Adrenal gland (tissue), 12 donors: ENCODE measurements around the gene PXN. TPM values are rescaled to one million over a fixed set of nuclear protein-coding genes. Genes with fewer than 3 reads are reported as not detected.

ENCODE experiments used
- DNase-seq, 7 donors: peaks; one replicate each; pipeline ENCODE4 v3.0.0-alpha.2; 2019 to 2020
- H3K27ac ChIP-seq, 5 donors: fragments of 200-600 bp; sonication (generic) in 4 of 5; 1 replicate in 3 of 5; 2 replicates in 2 of 5; pipeline versions ENCODE4 v1.5.1 to v1.8.0; 2016 to 2020; ENCODE audit warnings: mild to moderate bottlenecking in 1 of 5
- H3K27me3 ChIP-seq: fragments of 200-600 bp; 2 replicates; pipeline ENCODE4 v1.8.0; 2021
- H3K36me3 ChIP-seq, 2 donors: fragments of 200-600 bp; replicated peaks in 1 of 2; 1 replicate in 1 of 2; 2 replicates in 1 of 2; pipeline versions ENCODE4 v1.5.1 to v1.8.0; 2018 to 2022
- H3K4me1 ChIP-seq, 2 donors: fragments of 200-600 bp; replicated peaks in 1 of 2; 1 replicate in 1 of 2; 2 replicates in 1 of 2; pipeline versions ENCODE4 v1.5.1 to v1.8.0; 2018 to 2021
- H3K4me3 ChIP-seq, 4 donors: fragments of 200-600 bp; sonication (generic) in 3 of 4; one replicate each; pipeline ENCODE4 v1.5.1; 2016 to 2018
- H3K9me3 ChIP-seq, 3 donors: fragments of 200-600 bp; sonication (generic) in 1 of 3; replicated peaks in 1 of 3; 1 replicate in 2 of 3; 2 replicates in 1 of 3; pipeline versions ENCODE4 v1.5.1 to v1.8.0; 2016 to 2021
- POLR2A ChIP-seq, 2 donors: fragments of 450-650 bp; IDR thresholded peaks; one replicate each; pipeline ENCODE4 v1.6.1; 2017; ENCODE audit warnings: antibody characterized with exemption in 2 of 2, mild to moderate bottlenecking in 2 of 2, moderate library complexity in 1 of 2
- WGBS, 4 donors: extraction: QIAGEN DNeasy Blood & Tissue Kit in 2 of 4; methylation state at CpG; one replicate each; pipeline versions ENCODE4 v1.1.5 to v1.1.7; 2013 to 2017; 5-methylcytosine and 5-hydroxymethylcytosine counted together
- intact Hi-C, 2 donors: fragments of 100-400 bp; cut with DNase I; formaldehyde crosslinking; loops; one replicate each; pipeline versions ENCODE4 v1.14.1 to v1.15.0; 2022 to 2023
- polyA plus RNA-seq, 3 donors: library from polyadenylated mRNA; stranded (reverse); fragments of 200-250 nt in 2 of 3; fragments of 350-450 nt in 1 of 3; fragmentation: Illumina TruSeq in 1 of 3; extraction: RNeasy Lipid Tissue Mini Kit (QIAGEN cat#74804) in 1 of 3; gene quantifications; one replicate each; pipeline ENCODE4 v1.2.3, GENCODE V29; 2013 to 2014
- total RNA-seq, 9 donors: library from RNA; depleted of rRNA in 4 of 9; stranded (reverse); fragments of >200 nt in 4 of 9; fragments of 120-200 nt in 1 of 9; fragmentation: NEBNext Ultra II Directional in 1 of 9; extraction: Animal tissue kit (Norgen Biotek cat#: 25700) in 1 of 9; gene quantifications; one replicate each; pipeline versions ENCODE4 v1.1.0 to v1.2.4, GENCODE V29; 2013 to 2023
- TF ChIP-seq, protein P1 (sequence below), 6 experiments: fragments of 450-650 bp in 4 of 6; fragments of 200-600 bp in 2 of 6; sonication (generic) in 1 of 6; IDR thresholded peaks; 1 replicate in 5 of 6; 2 replicates in 1 of 6; pipeline versions ENCODE4 v1.5.1 to v1.8.0; 2016 to 2021; ENCODE audit warnings: antibody characterized with exemption in 6 of 6, mild to moderate bottlenecking in 2 of 6, moderate library complexity in 1 of 6
- donor health status: healthy with polysubstance abuse.
- donor health status: Bipolar disorder and iron deficiency.
- donor health status: DM: yes; HTN: yes; CAD: no.
- donor health status: DM: no; HTN: no; CAD: no.
- donor health status: DM: no; HTN: no; CAD: no.
- donor health status: DM: yes; HTN: yes; CAD: no.

The PXN gene
- total and polyA plus RNA-seq, 12 donors: 12.5 to 156 (median 92.4) TPM

DNA sequence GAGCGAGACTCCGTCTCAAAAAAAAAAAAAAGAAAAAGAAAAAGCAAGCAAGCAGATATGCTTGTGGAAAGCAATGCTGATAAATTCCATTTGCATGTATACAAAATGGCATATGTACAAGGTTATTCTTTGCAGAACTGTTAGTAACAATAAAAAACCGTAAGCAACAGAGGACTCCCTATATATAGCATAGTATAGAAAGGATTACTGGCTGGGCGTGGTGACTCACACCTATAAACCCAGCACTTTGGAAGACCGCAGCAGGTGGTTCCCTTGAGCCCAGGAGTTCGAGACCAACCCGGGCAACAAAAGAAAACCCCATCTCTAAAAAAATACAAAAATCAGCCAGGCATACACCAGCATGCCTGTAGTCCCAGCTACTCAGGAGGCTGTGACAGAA is 84.6 kb downstream of the PXN start:
- Histone ChIP-seq H3K27ac (no peak overlapping the region), H3K27me3 (no peaks in the 10 kb centered on the region), H3K4me3 (no peak overlapping the region), H3K4me1 (peaks cover 9 to 13% of the 10 kb centered on the region in 2 donors), H3K36me3 (peaks cover 0 to 80% of the 10 kb centered on the region in 2 donors), H3K9me3 (no peaks in the 10 kb centered on the region)
- no peak for DNase-seq
- intact Hi-C loops: no loop called here
- TF ChIP-seq POLR2A (IDR thresholded peaks at IDR 0.05): no peak
- TF ChIP-seq, protein P1, sequence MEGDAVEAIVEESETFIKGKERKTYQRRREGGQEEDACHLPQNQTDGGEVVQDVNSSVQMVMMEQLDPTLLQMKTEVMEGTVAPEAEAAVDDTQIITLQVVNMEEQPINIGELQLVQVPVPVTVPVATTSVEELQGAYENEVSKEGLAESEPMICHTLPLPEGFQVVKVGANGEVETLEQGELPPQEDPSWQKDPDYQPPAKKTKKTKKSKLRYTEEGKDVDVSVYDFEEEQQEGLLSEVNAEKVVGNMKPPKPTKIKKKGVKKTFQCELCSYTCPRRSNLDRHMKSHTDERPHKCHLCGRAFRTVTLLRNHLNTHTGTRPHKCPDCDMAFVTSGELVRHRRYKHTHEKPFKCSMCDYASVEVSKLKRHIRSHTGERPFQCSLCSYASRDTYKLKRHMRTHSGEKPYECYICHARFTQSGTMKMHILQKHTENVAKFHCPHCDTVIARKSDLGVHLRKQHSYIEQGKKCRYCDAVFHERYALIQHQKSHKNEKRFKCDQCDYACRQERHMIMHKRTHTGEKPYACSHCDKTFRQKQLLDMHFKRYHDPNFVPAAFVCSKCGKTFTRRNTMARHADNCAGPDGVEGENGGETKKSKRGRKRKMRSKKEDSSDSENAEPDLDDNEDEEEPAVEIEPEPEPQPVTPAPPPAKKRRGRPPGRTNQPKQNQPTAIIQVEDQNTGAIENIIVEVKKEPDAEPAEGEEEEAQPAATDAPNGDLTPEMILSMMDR (IDR thresholded peaks at IDR 0.05): no peak
- WGBS, 4 donors: 87 to 95% (median 92%) methylated on average over 7 of the region's 7 CpGs

DNA sequence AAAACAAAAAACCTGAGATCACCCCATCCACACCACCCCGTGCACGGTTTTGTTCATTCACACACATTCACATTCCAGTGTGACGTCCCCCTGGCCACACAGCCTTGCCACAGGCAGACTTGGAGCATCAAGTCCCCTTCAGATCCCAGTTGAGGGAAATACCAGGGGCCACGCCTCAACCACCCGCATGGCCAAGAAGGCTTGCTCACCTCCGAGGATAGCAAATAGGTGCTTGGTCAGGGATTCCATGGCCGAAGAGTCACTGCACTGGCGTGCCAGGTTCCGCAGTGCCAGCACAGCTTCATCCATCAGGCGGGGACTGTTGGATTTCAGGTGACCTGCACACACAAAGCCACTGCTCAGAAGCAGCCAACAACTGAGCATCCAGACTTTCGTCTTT is 90.0 kb downstream of the PXN start:
- no peaks in the 10 kb centered on the region for H3K27me3 ChIP-seq
- TF ChIP-seq, protein P1 (IDR thresholded peaks at IDR 0.05): no peak
- TF ChIP-seq POLR2A (IDR thresholded peaks at IDR 0.05): no peak
- whole genome bisulfite sequencing, 4 donors: 94 to 96% (median 95%) methylated on average over 10 to 11 of the region's 11 CpGs
- H3K27ac ChIP-seq: no peak overlapping the region
- peaks cover 0 to 96% of the 10 kb centered on the region in 2 donors for H3K36me3 ChIP-seq
- intact Hi-C loops: loop anchor here in 1 of 2 donors (5.0 kb wide), 1 partner anchor 38 kb away; no protein-coding TSS in a partner anchor
- no peak overlapping the region for H3K4me3 ChIP-seq
- H3K9me3 ChIP-seq: no peaks in the 10 kb centered on the region
- H3K4me1 ChIP-seq: no peaks in the 10 kb centered on the region
- no peak for DNase-seq

DNA sequence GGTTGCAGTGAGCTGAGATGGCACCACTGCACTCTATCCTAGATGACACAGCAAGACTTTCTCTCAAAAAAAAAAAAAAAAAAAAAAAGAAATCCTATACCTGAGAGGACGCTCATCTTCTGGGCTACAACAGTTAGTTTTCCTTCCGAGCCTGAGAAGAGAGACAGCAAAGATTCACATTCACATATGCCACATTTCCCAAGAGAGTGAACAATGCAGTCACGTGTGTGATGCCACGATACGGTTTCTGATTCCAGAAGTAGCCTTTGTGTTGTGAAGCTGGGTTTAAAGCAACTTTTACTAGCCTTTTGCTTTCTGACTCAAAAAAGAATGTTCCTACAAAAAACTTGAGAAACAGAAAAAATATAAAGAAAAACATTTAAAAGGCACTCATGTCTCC is 90.5 kb downstream of the PXN start:
- Histone ChIP-seq H3K4me1 (no peaks in the 10 kb centered on the region), H3K9me3 (no peaks in the 10 kb centered on the region), H3K36me3 (peaks cover 0 to 98% of the 10 kb centered on the region in 2 donors), H3K27ac (no peak overlapping the region), H3K27me3 (no peaks in the 10 kb centered on the region), H3K4me3 (no peak overlapping the region)
- no peak for DNase-seq
- intact Hi-C loops: loop anchor here in 1 of 2 donors (5.0 kb wide), 1 partner anchor 38 kb away; no protein-coding TSS in a partner anchor
- TF ChIP-seq POLR2A (IDR thresholded peaks at IDR 0.05): no peak
- TF ChIP-seq, protein P1 (IDR thresholded peaks at IDR 0.05): no peak
- WGBS, 4 donors: 90 to 95% (median 93%) methylated on average over 5 of the region's 5 CpGs

DNA sequence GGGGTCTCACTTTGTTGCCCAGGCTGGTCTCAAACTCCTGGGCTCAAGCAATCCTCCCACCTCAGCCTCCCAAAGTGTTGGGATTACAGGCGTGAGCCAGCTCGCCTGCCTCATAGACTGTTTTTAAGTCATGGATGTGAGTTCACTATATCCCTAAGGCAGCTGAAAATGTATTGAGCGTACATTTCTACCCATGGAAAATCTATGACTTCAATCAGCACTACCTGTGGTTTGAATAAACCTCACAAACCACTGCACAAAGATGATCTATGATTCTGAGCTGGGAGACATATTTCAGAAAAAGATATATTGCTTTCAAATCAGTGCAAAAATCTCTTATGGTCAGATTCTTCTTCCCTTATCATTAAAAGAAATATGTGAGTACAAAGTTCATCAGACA is 93.5 kb downstream of the PXN start:
- no peaks in the 10 kb centered on the region for H3K27me3 ChIP-seq
- no peaks in the 10 kb centered on the region for H3K4me1 ChIP-seq
- no peak overlapping the region for H3K4me3 ChIP-seq
- no peak for TF ChIP-seq POLR2A (IDR thresholded peaks at IDR 0.05)
- TF ChIP-seq, protein P1 (IDR thresholded peaks at IDR 0.05): no peak
- no peak for DNase-seq
- WGBS, 4 donors: 94 to 97% (median 95%) methylated on average over 3 of the region's 3 CpGs
- H3K36me3 ChIP-seq: peaks cover 0 to 95% of the 10 kb centered on the region in 2 donors
- H3K27ac ChIP-seq: no peak overlapping the region
- H3K9me3 ChIP-seq: no peaks in the 10 kb centered on the region
- intact Hi-C loops: no loop called here
